Effector CD8-positive, alpha-beta T cell (primary cell): ENCODE data around the gene ACOD1.

Experiments
- DNase-seq: peaks from one replicate; lab custom pipeline; 2025; lab: John Stamatoyannopoulos, UW

The ACOD1 gene

DNA sequence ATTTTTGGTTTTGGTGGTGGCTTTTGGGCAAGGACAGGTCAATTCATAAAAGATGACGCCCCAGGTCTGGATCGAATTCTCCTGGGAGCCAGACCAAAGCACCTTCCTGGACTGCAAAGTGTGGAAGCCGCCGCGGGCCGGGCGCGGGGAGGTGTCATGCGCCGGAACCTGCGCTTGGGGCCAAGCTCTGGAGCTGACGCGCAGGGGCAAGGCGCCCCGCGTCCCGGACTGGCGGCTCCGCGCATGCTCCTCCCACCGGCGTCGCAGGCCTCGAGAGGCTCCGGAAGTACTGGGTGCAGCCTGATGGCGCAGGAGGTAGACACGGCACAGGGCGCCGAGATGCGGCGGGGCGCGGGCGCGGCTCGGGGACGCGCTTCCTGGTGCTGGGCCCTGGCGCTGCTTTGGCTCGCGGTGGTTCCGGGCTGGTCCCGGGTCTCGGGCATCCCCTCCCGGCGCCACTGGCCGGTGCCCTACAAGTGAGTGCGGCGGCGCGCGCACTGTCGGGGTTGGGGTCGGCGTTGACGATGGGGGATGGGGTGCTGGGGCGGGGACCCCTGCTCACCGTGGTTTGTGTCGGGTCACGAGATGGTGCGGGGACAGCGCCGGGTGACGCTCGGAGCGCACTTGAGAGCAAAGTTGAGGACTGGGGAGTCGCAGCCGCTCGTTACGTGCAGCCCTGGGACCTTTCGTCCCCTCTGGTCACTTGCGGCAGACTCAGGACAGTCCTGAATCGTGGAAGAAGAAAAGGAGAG lies 43.7 kb downstream of the ACOD1 start, which contains the start of gene CLN5:
Gene CLN5, plus strand, starts transcription at position 286 of the 752 bp plus-strand sequence. Its CDS starts 18 bp downstream, at position 304.
- peak; percentile 85 for DNase-seq

DNA sequence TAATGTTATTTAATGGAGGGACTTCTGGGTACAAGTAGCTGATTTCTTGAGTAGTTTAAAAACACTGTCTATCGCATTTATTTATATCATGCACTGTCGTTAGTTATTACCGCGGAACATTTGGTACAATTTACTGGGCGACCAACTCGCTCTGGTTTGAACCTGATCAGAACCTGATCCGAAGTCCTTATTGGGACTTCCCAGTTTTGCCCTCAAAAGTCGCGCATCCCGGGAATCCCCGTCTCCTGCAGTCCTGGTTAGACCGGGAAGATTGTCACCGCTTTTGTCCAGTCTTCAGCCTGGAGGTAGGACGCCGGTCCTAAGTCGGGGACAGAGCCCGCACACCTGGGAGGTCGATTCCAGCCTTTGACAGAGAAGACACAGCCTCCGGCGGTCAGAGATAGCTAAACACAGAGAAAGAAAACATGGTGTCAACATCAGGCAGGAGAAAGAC lies 44.3 kb downstream of the ACOD1 start:
- peak; percentile 4 for DNase-seq

DNA sequence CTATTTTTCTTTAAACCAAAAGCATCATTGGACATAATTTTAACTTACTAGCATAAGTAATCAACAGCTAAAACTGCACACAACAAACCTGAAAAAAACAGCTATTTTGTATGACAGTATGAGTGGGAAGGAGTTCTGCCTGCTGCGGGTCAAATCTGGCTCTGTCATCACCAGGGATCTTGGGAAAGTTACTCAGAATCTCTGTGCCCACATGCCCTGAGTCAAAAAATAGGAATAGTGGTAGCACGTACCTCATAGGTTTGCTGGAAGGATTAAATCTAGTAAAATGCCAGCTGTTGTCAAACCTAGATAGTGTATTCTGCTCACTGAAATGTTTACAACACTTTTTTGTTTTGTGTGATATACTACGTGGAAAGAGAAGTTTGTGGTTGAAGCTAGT lies 44.7 kb downstream of the ACOD1 start:
- no peak for DNase-seq

DNA sequence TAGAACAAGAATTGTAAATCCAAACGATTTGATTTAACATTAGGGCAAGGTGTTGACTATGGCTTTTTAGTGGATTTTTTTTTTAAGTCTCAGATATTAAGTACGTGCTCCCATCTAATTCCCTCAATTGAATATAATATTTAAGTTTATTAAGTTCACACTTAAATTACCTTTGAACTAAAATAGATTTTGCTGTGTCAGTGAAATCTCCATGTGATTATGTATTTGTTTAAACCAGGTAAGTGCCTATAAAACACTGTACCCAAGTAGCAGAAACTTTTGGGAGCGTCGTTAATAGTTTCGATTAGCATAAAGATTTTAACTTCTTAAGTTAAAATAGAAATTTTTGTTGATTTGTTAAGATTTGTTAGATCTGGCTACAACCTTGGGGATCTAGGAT lies 45.2 kb downstream of the ACOD1 start:
- no peak for DNase-seq

DNA sequence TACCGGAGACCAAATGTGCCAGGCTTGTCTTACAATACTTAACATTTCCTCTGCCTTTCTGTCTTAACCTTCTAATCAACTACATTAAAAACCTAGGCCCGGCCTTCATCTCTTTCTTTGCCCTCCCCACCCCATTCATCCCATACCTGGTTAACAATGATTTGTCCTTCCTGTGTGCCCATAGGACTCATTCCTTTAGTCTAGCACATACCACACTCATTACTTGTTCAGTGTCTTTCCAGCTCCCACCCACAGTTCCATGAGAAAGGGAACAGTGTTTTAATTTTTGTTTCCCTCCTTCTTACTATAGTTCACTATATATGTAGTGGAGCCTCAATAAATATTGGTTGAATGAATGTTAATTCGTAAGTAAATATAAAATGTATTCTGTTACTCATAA lies 46.0 kb downstream of the ACOD1 start:
- DNase-seq = no peak

DNA sequence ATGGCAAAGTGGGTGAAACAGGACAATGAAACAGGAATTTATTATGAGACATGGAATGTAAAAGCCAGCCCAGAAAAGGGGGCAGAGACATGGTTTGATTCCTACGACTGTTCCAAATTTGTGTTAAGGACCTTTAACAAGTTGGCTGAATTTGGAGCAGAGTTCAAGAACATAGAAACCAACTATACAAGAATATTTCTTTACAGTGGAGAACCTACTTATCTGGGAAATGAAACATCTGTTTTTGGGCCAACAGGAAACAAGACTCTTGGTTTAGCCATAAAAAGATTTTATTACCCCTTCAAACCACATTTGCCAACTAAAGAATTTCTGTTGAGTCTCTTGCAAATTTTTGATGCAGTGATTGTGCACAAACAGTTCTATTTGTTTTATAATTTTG lies 52.2 kb downstream of the ACOD1 start:
- no peak for DNase-seq

DNA sequence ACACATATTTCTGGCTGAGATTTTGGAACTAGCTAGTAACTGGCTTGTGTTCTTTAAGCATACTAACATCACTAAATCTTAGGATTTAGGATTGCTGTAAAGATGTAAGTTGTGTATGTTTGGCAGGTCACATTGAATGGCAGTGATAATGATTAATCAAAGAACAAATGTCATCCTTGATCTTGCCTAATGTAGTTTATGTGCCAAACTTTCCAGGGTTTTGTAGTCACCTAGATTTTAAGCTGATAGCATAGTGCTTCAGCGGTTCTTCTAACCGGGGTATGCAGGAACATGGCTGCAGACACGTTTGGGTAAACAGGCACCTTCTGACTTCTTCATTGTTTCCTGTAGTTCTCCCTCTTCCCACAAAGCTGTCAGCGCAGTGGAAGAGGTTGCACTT lies 53.2 kb downstream of the ACOD1 start:
- DNase-seq = no peak

DNA sequence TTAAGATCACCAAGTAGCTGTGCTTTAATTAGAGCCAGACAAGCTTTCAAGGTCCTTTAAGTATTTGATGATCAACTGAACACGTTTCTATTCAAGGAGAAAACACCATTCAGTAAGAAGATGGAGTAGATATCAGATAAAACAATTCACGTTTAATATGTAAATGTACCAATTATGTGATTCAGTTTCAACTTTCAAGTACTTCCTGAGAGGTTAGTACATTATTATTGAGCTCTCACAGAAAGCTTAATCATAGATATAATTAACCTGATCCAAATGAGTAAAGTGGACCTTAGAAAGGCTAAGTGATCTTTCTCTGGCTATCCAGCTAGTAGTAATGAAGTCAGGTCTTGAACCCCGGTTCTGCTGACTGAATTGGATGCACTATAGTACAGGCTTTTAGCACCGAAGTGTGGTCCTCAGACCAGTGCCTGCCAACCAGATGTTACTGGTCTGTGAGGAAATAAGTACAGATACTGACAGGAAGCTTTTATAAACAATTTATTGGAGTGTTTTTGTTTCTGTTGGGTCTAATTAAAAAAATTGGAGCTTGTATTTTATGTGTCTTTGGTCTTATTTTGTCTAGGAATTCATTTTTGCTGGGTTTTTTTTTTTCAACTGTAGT lies 53.8 kb downstream of the ACOD1 start:
- DNase-seq = no peak

DNA sequence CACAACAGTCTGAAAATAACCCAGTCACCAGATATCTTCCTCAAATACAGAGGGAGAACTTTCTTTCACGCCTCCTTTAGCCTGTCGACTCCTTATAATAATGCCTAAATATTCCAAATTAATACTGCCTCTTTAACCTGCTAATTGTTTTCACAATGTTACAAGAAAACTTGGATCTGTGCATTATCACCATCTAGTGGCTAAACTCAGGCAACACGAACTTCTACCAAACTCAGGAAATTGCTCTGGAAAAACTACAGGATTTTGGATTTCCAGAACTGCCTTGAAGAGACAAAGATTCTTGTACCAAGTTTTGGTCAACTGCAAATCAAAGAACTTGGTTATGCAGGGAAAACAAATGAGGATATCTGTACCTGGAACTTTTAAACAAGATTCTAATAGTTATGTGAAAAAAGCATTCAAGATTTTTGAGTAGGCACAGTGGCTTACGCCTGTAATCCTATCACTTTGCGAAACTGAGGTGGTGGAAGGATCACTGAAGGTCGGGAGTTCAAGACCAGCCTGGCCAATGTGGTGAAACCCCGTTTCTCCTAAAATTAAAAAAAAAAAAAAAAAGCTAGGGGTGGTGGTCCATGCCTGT lies 54.4 kb downstream of the ACOD1 start:
- no peak for DNase-seq
